Chondrocyte (in vitro differentiated cells): Measurements from ENCODE around the gene MAPK6. TPM values are rescaled to one million over a fixed set of nuclear protein-coding genes. Genes with fewer than 3 reads are reported as not detected.

Experiments
- DNase-seq: peaks from one replicate; pipeline ENCODE4 v3.0.0; 2021; ENCODE audit warnings: mixed read lengths, low spot score
- H3K27ac Mint-ChIP-seq: one replicate; pipeline ENCODE4 v1.8.0; 2021; ENCODE audit warnings: mild to moderate bottlenecking, moderate library complexity, mixed read lengths; ENCODE audit not compliant: unreplicated experiment
- H3K27me3 Mint-ChIP-seq: 2 replicates; pipeline ENCODE4 v1.8.0; 2021; ENCODE audit warnings: low read depth, mixed read lengths
- H3K36me3 Mint-ChIP-seq: 2 replicates; pipeline ENCODE4 v1.8.0; 2021; ENCODE audit warnings: low read depth, mixed read lengths
- H3K4me1 Mint-ChIP-seq: 2 replicates; pipeline ENCODE4 v1.8.0; 2021; ENCODE audit warnings: low read depth, mild to moderate bottlenecking, mixed read lengths
- H3K4me3 Mint-ChIP-seq: one replicate; pipeline ENCODE4 v1.8.0; 2021; ENCODE audit warnings: mild to moderate bottlenecking, moderate library complexity, mixed read lengths; ENCODE audit not compliant: unreplicated experiment
- H3K9me3 Mint-ChIP-seq: 2 replicates; pipeline ENCODE4 v1.8.0; 2021; ENCODE audit warnings: low read depth, mixed read lengths
- CTCF ChIP-seq: fragments of 200-600 bp; sonication (generic); IDR thresholded peaks from 2 replicates; pipeline ENCODE4 v1.5.0; 2021; ENCODE audit warnings: antibody characterized with exemption, mild to moderate bottlenecking, moderate library complexity
- total RNA-seq: library from RNA; stranded (reverse); gene quantifications from 3 replicates; pipeline ENCODE4 v1.2.1, GENCODE V29; 2021

MAPK6 gene
- total RNA-seq, 1 donor from 2014 or later: 59.0 TPM

GRCh38 chr15:52103217-52104207 lies 84.5 kb downstream of the MAPK6 start:
- Mint-ChIP-seq H3K27me3 (no peaks in the 10 kb centered on the region), H3K36me3 (no peaks in the 10 kb centered on the region), H3K9me3 (no peaks in the 10 kb centered on the region), H3K27ac (peak overlapping the region; percentile 95), H3K4me1 (peaks cover 31% of the 10 kb centered on the region), H3K4me3 (no peak overlapping the region)
- no peak for TF ChIP-seq CTCF
- no peak for DNase-seq

GRCh38 chr15:52104532-52105004 lies 85.5 kb downstream of the MAPK6 start:
- Mint-ChIP-seq H3K4me1 (peaks cover 31% of the 10 kb centered on the region), H3K4me3 (no peak overlapping the region), H3K9me3 (no peaks in the 10 kb centered on the region), H3K27ac (no peak overlapping the region), H3K36me3 (no peaks in the 10 kb centered on the region), H3K27me3 (no peaks in the 10 kb centered on the region)
- no peak for TF ChIP-seq CTCF
- DNase-seq: no peak

- Mint-ChIP-seq H3K27me3 (no peaks in the 10 kb centered on the region), H3K9me3 (no peaks in the 10 kb centered on the region), H3K4me3 (no peak overlapping the region), H3K36me3 (no peaks in the 10 kb centered on the region), H3K4me1 (peaks cover 31% of the 10 kb centered on the region), H3K27ac (no peak overlapping the region)
- DNase-seq: no peak
- TF ChIP-seq CTCF: no peak
These were observed 86.8 kb downstream of the MAPK6 start for GRCh38 chr15:52105846-52106245.

- no peak overlapping the region for H3K4me3 Mint-ChIP-seq
- H3K27ac Mint-ChIP-seq: no peak overlapping the region
- peaks cover 31% of the 10 kb centered on the region for H3K4me1 Mint-ChIP-seq
- TF ChIP-seq CTCF: no peak
- no peak for DNase-seq
- H3K27me3 Mint-ChIP-seq: no peaks in the 10 kb centered on the region
- H3K36me3 Mint-ChIP-seq: no peaks in the 10 kb centered on the region
- no peaks in the 10 kb centered on the region for H3K9me3 Mint-ChIP-seq
These were observed 87.6 kb downstream of the MAPK6 start for GRCh38 chr15:52106641-52107040.

- no peak for TF ChIP-seq CTCF
- no peak overlapping the region for H3K27ac Mint-ChIP-seq
- H3K4me1 Mint-ChIP-seq: peaks cover 26% of the 10 kb centered on the region
- H3K27me3 Mint-ChIP-seq: no peaks in the 10 kb centered on the region
- H3K9me3 Mint-ChIP-seq: no peaks in the 10 kb centered on the region
- H3K36me3 Mint-ChIP-seq: no peaks in the 10 kb centered on the region
- no peak overlapping the region for H3K4me3 Mint-ChIP-seq
- no peak for DNase-seq
These were observed 88.2 kb downstream of the MAPK6 start for GRCh38 chr15:52107238-52107637.
